NB4 (cell line): Measurements from ENCODE around the gene CCN2.

Source experiments
- DNase-seq: peaks from one replicate; pipeline ENCODE4 v3.0.0; 2010; ENCODE audit warnings: low read depth
- H3K4me3 ChIP-seq: one replicate; pipeline ENCODE4 v1.5.1; 2011; ENCODE audit warnings: mild to moderate bottlenecking, low read depth, low read length, moderate library complexity
- TF ChIP-seq, protein P1 (sequence below): IDR thresholded peaks from 2 replicates; pipeline ENCODE4 v1.6.1; 2011; ENCODE audit warnings: low read depth, low read length

Gene CCN2

GRCh38 chr6:131898718-131899117 is 52.5 kb downstream of the CCN2 start:
- no peak overlapping the region for H3K4me3 ChIP-seq
- no peak for DNase-seq
- TF ChIP-seq, protein P1, sequence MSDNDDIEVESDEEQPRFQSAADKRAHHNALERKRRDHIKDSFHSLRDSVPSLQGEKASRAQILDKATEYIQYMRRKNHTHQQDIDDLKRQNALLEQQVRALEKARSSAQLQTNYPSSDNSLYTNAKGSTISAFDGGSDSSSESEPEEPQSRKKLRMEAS: no peak
